GM18867 (cell line): ENCODE results near the gene CREBBP.

Experiments used
- ATAC-seq: cut with Tn5 transposase; IDR thresholded peaks from one replicate; pipeline ENCODE4 v1.9.1; 2021; ENCODE audit warnings: mild to moderate bottlenecking, moderate library complexity; ENCODE audit not compliant: unreplicated experiment

Gene CREBBP

GRCh38 chr16:3829631-3830536, 50.6 kb downstream of the CREBBP start:
- no peak for ATAC-seq

- no peak for ATAC-seq
Observed at GRCh38 chr16:3825940-3826339, 54.6 kb downstream of the CREBBP start.

- no peak for ATAC-seq
Observed at GRCh38 chr16:3825103-3825502, 55.4 kb downstream of the CREBBP start.

DNA sequence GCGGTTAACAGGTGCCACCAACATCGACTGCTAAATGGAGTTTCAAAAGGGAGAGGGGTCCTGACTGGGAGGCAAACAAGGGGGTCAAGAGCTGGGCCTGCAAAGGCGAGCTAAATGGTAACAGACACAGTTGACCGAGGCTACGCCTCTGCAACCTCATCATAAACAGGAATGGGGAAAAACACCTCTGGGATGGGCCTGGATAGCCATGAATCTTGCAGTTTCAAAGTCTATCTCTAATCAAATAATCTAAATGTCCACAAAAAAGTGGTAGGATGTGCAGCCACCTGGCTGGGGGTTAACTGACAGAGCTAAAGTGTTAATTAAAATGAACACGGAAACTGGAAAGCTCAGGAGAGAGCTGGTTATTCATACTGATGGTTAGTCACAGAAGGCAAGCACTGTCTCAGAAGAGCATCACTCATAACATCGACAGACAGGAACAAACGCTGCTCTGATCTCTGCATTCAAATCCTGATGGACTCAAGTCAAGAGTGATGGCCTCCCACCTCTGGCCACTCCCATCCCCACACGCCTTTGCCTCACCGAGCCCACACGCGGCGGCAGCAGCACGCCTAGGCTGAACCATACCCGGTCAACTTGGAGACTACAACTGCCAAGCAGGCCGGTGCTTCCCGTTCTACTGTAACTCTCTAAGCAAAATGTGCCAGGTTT, 56.3 kb downstream of the CREBBP start:
- no peak for ATAC-seq

DNA sequence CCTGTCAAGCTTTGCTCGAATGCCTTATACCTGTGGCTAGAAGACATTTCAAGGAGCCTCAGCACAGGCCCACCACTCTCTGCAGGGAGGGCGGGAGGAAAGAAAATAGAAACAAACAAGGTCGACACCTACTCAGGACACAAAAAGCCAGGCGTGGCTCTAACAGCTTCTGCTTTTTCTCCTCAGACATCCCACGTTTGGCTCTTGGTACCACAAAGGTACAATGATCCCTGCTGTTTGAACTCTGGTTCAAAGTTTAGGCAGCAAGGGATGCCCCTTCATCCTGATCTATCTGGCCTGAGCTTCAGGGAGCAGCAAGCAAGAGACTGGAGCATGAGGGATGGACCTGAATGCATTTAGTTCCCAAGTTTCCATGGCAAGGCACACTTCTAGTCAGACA, 57.1 kb downstream of the CREBBP start:
- no peak for ATAC-seq

DNA sequence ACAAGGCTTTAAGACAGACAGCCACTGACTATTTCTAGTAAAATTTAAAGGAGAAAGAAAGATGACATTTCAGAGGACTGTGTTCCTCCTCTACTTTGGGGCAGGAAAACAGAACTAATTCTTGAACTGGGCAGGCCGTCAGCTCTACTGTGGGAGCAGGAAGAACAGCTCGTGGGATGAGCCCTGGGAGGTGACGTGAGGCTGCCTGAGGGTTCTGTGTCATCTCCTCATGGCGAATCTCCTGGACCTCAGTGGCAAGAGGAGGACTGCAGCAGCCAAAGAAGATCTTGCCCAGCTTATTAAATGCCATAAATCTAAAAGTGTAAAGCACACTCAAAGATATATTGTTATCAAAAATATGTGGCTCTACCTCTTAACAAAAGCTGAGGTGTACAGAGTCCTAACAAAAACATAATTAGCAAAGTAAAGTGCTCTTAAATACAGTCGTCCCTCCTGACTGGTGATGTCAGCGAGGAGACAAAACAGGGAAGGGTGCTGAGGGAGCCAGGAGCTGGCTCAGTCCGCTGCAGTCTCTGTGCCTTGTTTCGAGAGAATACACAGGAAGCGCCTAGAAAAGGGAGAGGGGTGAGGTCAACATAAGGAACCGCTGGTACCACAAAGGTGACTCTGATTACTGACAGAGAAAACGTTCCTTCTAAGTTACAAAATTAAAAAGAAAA, 58.0 kb downstream of the CREBBP start:
- no peak for ATAC-seq

- ATAC-seq, result no peak
Observed at GRCh38 chr16:3821184-3821583, 59.3 kb downstream of the CREBBP start.

DNA sequence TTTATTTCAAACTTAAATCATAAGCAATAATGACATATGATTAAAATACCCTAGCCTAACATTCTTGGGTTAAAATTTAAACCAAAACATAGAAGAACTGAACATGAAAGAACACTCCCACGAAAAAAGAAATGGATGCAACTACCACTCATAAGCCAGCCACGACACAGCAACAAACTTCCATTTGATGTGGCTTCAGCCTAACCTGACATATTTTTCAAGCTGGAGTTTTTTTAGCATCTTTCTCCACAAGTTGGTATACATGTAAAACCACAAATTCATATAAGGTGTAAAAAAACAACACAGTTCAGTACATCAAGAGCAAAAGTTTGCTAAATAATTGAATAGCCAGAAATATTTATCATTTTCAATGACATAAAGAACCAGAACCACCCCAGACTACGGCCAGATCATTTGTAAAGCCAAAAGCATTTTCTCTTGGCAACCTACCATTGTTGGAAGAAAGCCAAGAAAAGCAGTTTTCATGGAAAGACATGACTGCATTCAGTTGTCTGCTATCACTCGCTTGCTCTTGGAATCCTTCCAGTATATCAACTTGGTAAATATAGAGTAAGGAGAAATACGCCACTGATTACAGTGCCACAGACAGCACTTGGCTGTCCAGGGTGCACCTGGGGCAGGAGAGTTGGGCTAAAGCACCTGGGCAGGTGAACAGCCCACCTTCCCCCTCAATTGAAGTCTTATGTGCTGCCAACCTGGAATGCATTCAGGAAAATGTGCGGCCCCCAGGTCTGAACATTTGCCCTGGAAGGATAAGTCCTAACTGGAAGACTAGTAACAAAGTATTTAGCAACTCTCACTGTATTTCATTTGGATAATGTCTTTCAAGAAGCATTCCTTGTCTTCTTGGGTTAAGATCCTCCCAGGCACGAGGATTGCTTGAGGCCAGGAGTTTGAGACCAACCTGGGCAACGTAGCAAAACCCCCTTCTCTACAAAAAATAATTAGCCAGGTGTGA, 60.5 kb downstream of the CREBBP start:
- ATAC-seq, result no peak

DNA sequence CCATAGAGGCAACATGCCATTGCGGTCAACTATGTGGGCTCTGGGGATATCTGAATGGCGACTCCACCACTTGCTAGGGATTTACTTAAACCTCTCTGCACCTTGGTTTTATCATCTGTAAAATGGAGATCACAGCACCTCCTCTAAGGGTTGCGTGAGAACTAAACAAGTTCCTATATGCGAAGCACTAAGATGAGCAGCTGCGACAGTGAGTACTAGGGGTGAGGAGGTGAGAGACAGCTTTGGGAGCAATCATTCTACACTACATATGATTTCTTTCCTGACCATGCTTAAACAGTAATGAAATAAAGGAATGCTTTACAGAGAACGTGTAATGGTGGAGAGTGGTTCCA, 61.4 kb downstream of the CREBBP start:
- ATAC-seq, result no peak

GRCh38 chr16:3816326-3816725, 64.2 kb downstream of the CREBBP start:
- ATAC-seq, result no peak

DNA sequence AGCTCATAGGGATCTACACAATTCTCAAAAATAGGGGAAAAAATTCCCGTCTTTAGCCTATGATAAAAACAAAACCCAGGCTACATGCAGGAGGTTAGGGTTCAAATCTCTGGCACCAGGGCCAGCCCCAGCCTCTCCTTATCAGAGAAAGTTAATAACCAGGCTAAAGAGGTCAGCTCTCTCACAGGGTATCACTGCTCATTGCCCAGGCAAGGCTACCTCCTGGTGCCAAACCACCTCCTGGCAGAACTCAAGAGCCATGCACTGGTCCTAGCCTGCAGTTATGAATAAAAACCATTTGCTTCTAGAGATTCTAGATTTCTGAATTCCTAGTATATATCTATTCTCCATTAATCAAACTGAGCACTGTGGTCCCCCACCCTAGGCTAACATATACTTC, 65.8 kb downstream of the CREBBP start:
- ATAC-seq, result no peak

DNA sequence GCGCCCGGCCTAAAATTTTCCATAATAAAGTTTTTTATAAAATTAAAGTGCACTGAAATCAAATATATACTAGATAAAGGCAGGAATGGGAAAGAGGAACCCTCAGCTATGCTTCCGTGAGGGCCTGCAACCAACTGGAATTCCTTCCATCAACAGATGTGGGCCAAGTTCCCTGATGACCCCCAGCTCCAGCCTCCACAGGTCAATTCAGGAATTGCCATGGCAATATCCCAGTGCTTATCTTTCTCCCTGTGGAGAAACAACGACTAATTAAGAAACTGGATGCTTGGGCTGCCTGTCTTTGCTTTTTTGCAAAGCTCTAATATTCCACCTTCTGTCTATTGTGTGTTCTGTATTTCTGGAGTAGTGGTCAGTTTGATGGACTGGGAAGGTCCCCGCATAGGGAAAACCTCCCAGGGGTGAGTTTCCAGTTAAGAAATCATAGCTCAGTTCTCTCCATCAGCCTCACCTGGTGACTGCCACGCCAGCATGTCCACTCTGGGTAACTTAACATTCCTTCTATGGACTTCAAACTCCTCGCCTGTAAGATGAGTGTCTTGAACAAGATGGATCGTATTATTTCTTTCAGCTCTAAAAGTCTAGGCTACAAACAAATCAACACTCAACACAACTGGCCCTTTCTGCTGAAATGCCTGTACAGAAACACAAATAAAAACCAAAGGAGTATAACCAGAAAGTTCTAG, 67.9 kb downstream of the CREBBP start:
- ATAC-seq, result no peak

GRCh38 chr16:3810818-3811217, 69.7 kb downstream of the CREBBP start:
- ATAC-seq, result no peak

- no peak for ATAC-seq
Observed at GRCh38 chr16:3810198-3810664, 70.3 kb downstream of the CREBBP start.

DNA sequence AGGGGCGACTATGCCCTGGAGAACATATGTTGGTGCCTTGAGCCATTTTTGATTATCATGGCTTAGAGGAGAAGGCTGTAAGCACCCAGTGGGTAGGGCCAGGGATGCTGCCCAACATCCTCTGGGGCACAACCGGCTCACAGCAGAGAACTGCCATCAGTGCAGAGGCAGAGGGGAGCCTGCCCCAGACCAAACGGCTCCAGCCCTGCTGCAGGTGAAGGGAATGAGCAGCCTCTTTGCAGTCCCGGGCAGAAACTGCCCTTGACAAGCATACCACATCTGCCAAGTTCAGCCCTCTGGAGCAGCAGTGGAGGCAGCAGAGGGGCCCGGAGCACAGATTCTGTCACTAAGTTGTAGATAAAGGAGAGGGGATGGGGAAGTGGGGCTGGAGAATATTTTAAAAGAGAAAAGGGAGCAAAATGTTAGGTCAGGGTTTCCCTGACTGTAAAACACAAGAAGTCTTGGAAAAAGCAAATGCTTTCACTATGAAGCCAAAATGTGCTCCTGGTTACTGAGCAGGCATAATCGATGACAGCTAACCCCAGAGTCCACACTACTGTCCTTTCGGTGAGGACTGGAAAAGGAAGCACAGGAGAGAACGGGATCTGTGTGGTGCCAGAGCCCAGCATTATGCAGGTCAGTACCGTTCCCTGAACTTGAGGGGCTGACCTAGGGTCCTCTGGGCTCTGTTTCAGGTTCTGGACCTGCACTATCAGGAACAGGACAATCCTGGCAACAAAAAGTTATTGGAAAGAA, 72.0 kb downstream of the CREBBP start:
- no peak for ATAC-seq

GRCh38 chr16:3807425-3808123, 72.9 kb downstream of the CREBBP start:
- ATAC-seq, result no peak

DNA sequence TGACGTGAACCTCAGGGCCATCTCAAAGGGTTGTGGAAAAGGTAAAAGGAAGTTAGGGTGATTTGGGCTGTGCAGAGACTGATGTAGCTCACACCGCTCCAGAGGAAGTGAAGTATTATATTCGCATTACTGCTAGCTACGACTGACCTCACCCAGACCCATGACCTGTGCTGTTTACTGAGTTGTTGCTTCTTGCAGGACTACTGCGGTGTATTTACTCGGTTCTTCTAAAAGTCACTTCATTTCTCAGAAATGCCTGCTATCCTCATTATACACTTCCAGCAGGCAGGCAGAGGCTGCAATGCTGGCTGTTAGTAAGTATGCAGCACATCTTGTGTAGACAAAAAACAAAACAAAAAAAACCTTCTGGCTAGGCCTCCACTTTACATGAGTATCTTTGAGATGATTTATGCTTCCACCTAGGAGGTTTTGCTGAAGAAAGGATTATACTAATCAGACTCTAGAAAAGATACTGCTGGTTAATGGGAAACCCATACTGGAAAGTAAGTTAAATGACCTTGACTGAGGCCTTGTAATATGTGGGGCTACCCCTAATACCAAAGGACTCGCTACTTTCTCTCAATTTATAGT, 76.0 kb downstream of the CREBBP start:
- ATAC-seq, result no peak
